Middle frontal gyrus (tissue), 1 donor: ENCODE results near the gene NUP153.
"Not testable (repeated sequence)": the region's sequence is repeated elsewhere in the genome, so short reads cannot be mapped to it uniquely, and the experiment has no call there.

ENCODE experiments used
- DNase-seq: peaks from one replicate; pipeline ENCODE4 v3.0.0-alpha.2; 2015; ENCODE audit warnings: low spot score; ENCODE audit errors: extremely low spot score

NUP153 gene

DNA sequence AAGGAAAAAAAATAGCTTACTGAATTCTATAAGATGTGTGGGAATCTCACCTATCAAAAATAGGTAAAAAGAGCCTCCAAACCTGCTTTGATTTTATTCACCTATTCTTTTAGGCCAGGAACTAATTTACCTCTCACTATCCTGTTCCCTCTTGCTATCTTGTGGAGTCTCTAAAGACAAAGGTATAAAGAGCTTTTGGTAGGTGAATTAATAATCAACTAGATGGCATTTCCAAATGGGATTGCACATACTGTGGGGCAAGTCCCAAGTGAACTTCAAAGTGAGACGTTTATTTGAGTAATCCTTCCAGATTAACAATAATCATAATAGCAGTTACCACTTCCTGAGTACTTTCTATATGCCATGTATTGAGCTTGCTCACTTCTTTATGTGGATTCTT is 103.8 kb downstream of the NUP153 start:
- no peak for DNase-seq

DNA sequence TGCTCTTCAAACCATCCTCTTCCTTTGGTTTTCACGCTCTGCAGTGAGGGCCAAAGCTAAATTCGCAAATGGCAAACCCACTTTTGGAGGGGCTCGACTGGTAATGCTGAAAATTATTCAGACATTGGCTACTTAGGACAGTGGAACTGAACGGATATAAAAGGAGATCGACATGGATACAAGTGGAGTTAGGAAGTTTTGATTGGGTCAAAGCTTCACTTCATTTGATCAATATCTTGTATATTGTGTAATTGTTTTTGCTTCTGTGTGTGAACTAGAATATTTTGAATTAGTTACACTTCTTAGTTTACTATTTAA is 105.4 kb downstream of the NUP153 start:
- DNase-seq = no peak

DNA sequence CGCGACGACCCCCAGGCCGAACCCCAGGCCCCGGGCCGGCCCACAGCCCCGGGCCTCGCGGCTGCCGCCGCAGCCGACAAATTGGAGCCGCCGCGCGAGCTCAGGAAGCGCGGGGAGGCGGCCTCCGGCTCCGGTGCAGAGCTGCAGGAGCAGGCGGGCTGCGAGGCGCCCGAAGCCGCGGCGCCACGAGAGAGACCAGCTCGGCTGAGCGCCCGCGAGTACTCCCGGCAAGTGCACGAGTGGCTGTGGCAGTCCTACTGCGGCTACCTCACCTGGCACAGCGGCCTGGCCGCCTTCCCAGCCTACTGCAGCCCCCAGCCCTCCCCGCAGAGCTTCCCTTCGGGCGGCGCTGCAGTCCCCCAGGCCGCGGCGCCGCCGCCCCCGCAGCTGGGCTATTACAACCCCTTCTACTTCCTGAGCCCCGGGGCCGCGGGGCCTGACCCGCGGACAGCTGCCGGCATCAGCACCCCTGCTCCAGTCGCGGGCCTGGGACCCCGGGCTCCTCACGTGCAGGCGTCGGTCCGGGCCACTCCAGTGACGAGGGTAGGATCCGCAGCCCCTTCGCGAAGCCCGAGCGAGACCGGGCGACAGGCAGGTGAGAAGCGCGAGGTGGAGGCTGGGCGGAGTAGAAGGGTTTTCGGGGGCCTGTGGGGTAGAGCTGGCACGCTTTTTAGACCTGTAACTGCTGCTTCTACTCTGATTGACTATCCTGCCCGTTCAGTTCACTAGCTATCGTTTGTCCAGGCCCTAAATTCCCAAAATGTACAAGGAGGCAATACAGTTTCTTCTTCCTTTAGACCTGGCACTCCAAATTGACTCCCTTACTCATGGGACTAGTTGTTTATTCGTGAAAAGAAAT is 106.0 kb downstream of the NUP153 start:
- DNase-seq = no peak

GRCh38 chr6:17599877-17600526 is 106.7 kb downstream of the NUP153 start, which contains the start of gene FAM8A1:
Gene FAM8A1 (plus strand): TSS chr6:17600302. CDS start chr6:17600410, 108 bp downstream.
- peak; percentile 87 for DNase-seq

DNA sequence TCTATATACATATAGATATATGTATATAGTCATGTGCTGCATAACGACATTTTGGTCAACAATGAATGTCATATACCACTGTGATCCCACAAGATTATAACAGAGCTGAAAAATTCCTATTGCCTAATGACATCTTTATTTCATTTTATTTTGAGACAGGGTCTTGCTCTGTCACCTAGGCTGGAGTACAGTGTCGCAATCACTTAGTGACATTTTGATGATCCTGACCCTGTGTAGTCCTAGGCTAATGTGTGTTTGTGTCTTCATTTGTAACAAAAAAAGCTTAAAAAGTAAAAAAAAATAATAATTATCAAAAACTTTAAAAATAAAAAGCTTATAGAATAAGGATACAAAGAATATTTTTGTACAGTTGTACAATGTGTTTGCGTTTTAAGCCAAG is 110.6 kb downstream of the NUP153 start:
- no peak for DNase-seq

GRCh38 chr6:17593246-17593645 is 113.5 kb downstream of the NUP153 start:
- DNase-seq = no peak

DNA sequence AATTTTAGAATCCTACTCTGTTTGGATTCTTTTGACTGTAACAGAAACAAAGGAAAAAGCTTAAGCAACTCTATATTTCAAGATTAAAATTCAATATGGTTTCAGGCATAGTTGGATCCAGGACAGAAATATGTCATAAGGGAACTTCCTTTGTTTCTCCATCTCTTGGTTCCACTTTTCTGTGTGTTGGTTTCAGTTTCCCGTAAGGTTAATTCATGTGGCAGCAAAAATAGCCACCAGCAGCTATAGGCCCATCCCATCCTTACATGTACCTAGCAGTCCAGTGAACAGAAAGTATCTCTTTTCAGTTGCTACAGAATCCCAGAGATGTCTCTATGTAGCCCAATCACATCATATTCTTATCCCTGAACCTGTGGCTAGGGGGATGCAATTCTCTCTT is 115.4 kb downstream of the NUP153 start:
- no peak for DNase-seq

- no peak for DNase-seq
Observed at GRCh38 chr6:17589406-17590096, 117.2 kb downstream of the NUP153 start.

- no peak for DNase-seq
Observed at GRCh38 chr6:17588011-17588410, 118.7 kb downstream of the NUP153 start.

- not testable (repeated sequence) for DNase-seq
Observed at GRCh38 chr6:17586623-17587022, 120.1 kb downstream of the NUP153 start.

GRCh38 chr6:17585766-17586490 is 120.8 kb downstream of the NUP153 start:
- no peak for DNase-seq

- peak; percentile 75 for DNase-seq
Observed at GRCh38 chr6:17584241-17584803, 122.4 kb downstream of the NUP153 start.

DNA sequence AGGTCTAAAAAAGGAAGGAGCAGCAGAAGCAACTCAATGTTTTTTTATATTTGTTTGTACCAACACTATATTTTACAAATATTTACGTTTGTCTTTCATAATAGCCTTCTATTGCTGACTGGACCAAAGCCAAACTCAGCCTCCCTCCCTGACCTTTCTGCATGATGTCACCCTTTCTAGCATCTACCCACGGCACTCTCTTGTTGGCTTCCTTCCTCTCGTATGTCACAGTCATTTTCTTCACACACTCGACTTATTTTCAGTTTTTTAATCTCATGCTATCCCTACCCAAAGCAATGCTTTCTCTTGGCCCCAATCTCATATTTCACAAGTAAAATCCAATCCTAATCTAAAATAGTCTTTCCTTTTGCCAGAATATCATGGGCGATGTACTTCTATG is 122.9 kb downstream of the NUP153 start:
- DNase-seq = no peak

DNA sequence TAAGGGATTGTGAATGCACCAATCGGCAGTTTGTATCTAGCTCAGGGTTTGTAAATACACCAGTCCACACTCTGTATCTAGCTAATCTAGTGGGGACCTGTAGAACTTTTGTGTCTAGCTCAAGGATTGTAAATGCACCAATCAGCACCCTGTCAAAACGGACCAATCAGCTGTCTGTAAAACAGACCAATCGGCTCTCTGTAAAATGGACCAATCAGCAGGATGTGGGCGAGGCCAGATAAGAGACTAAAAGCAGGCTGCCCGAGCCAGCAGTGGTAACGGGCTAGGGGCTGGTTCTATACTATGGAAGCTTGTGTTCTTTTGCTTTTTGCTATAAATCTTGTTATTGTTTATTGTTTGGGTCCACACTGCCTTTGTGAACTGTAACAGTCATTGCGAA is 125.4 kb downstream of the NUP153 start:
- DNase-seq = not testable (repeated sequence)

GRCh38 chr6:17580518-17581048 is 126.1 kb downstream of the NUP153 start:
- DNase-seq = no peak

- DNase-seq = no peak
Observed at GRCh38 chr6:17577059-17577458, 129.7 kb downstream of the NUP153 start.

GRCh38 chr6:17574866-17575560 is 131.7 kb downstream of the NUP153 start:
- DNase-seq = no peak

DNA sequence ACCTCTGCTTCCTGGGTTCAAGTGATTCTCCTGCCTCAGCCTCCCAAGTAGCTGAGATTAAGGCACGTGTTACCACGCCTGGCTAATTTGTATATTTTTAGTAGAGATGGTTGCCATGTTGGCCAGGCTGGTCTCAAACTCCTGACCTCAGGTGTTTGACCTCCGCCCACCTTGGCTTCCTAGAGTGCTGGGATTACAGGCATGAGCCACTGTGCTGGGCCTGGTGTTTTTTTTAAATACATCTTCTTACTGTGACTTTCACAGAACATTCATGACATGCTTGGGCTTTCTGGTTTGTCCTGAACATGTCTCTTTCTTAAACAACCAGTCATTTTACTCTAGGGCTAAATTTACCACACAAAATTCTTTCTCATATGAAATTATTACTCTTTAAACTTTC is 141.3 kb downstream of the NUP153 start:
- DNase-seq = no peak
